GM23338 (cell line): ENCODE results near the gene SRMS. TPM values are rescaled to one million over a fixed set of nuclear protein-coding genes. Genes with fewer than 3 reads are reported as not detected.

ENCODE experiments used
- ATAC-seq: fragments of 200-7000 bp; cut with Tn5 transposase; 3 replicates; pipeline ENCODE4 v1.9.1; 2020
- DNase-seq: peaks from one replicate; pipeline ENCODE4 v3.0.0-alpha.2; 2015; ENCODE audit warnings: low spot score
- H2AFZ ChIP-seq: fragments of 200-600 bp; sonication (generic); 2 replicates; pipeline ENCODE4 v1.8.0; 2016; ENCODE audit warnings: antibody characterized with exemption, mild to moderate bottlenecking, moderate library complexity
- H3F3A ChIP-seq: fragments of 200-600 bp; sonication (generic); replicated peaks from 2 replicates; pipeline ENCODE4 v1.8.0; 2017; ENCODE audit warnings: antibody characterized with exemption, mixed run types, low read depth
- H3K27ac ChIP-seq: fragments of 200-600 bp; sonication (generic); 2 replicates; pipeline ENCODE4 v1.6.1; 2016; ENCODE audit warnings: low read depth
- H3K27me3 ChIP-seq: fragments of 200-600 bp; sonication (generic); 2 replicates; pipeline ENCODE4 v1.8.0; 2016; ENCODE audit warnings: mild to moderate bottlenecking, mixed run types, moderate library complexity; ENCODE audit not compliant: insufficient read depth
- H3K36me3 ChIP-seq: fragments of 200-600 bp; sonication (generic); 2 replicates; pipeline ENCODE4 v1.8.0; 2016; ENCODE audit warnings: mild to moderate bottlenecking; ENCODE audit not compliant: insufficient read depth
- H3K4me1 ChIP-seq: fragments of 200-600 bp; sonication (generic); 2 replicates; pipeline ENCODE4 v1.8.0; 2016; ENCODE audit warnings: mild to moderate bottlenecking, moderate library complexity; ENCODE audit not compliant: insufficient read depth
- H3K4me2 ChIP-seq: fragments of 200-600 bp; sonication (generic); 2 replicates; pipeline ENCODE4 v1.7.1; 2017; ENCODE audit warnings: mixed run types
- H3K4me3 ChIP-seq: fragments of 200-600 bp; sonication (generic); 2 replicates; pipeline ENCODE4 v1.6.1; 2016; ENCODE audit warnings: mixed run types
- H3K79me2 ChIP-seq: fragments of 200-600 bp; sonication (generic); replicated peaks from 2 replicates; pipeline ENCODE4 v1.8.0; 2017; ENCODE audit warnings: mild to moderate bottlenecking; ENCODE audit not compliant: insufficient read depth
- H3K9me2 ChIP-seq: fragments of 200-600 bp; sonication (generic); 2 replicates; pipeline ENCODE4 v1.8.0; 2017; ENCODE audit not compliant: insufficient read depth
- H4K20me1 ChIP-seq: fragments of 200-600 bp; sonication (generic); replicated peaks from 2 replicates; pipeline ENCODE4 v1.8.0; 2017; ENCODE audit warnings: mild to moderate bottlenecking; ENCODE audit not compliant: insufficient read depth
- H3K27ac Mint-ChIP-seq: 2 replicates; pipeline ENCODE4 v1.8.0; 2020; ENCODE audit warnings: inconsistent platforms, mild to moderate bottlenecking, moderate library complexity, mixed read lengths
- H3K27me3 Mint-ChIP-seq: 3 replicates; pipeline ENCODE4 v1.8.0; 2022; ENCODE audit warnings: low read depth, mild to moderate bottlenecking, moderate library complexity, mixed read lengths, inconsistent platforms; ENCODE audit not compliant: insufficient read depth, poor library complexity
- H3K36me3 Mint-ChIP-seq: 3 replicates; pipeline ENCODE4 v1.8.0; 2021; ENCODE audit warnings: low read depth, mild to moderate bottlenecking, inconsistent platforms, moderate library complexity, mixed read lengths
- H3K4me1 Mint-ChIP-seq: 3 replicates; pipeline ENCODE4 v1.8.0; 2020; ENCODE audit warnings: mild to moderate bottlenecking, inconsistent platforms, mixed read lengths
- H3K4me3 Mint-ChIP-seq: 3 replicates; pipeline ENCODE4 v1.8.0; 2021; ENCODE audit warnings: moderate library complexity, mild to moderate bottlenecking, inconsistent platforms, mixed read lengths
- H3K9me3 Mint-ChIP-seq: 3 replicates; pipeline ENCODE4 v1.8.0; 2020; ENCODE audit warnings: moderate library complexity, mild to moderate bottlenecking, inconsistent platforms, mixed read lengths
- CREB1 ChIP-seq: fragments of 250-450 bp; sonication (Bioruptor Pico); IDR thresholded peaks from 2 replicates; pipeline ENCODE4 v1.5.0; 2020; ENCODE audit warnings: low read depth, mild to moderate bottlenecking, moderate library complexity
- EZH2phosphoT487 ChIP-seq: fragments of 200-600 bp; sonication (generic); IDR thresholded peaks from one replicate; pipeline ENCODE4 v1.8.1; 2018; ENCODE audit warnings: antibody characterized with exemption; ENCODE audit not compliant: unreplicated experiment
- JUNB ChIP-seq: IDR thresholded peaks from one replicate; pipeline ENCODE4 v1.6.1; 2016; ENCODE audit warnings: antibody characterized with exemption; ENCODE audit not compliant: unreplicated experiment
- NANOG ChIP-seq: IDR thresholded peaks from 2 replicates; pipeline ENCODE4 v1.6.1; 2016; ENCODE audit warnings: antibody characterized with exemption, borderline replicate concordance
- POLR2AphosphoS5 ChIP-seq: IDR thresholded peaks from 2 replicates; pipeline ENCODE4 v1.6.1; 2016; ENCODE audit warnings: antibody characterized with exemption, low read depth
- STAT1 ChIP-seq: IDR thresholded peaks from one replicate; pipeline ENCODE4 v1.6.1; 2016; ENCODE audit warnings: antibody characterized with exemption; ENCODE audit not compliant: unreplicated experiment
- ZNF331 ChIP-seq: fragments of 250-450 bp; sonication (Bioruptor Pico); IDR thresholded peaks from 2 replicates; pipeline ENCODE4 v1.5.0; 2020; ENCODE audit warnings: low read depth, mild to moderate bottlenecking, moderate library complexity
- polyA plus RNA-seq: library from polyadenylated mRNA; unstranded; fragments of >200 nt; fragmentation: Nextera tagmentation; extraction: Ambion mirVana; gene quantifications from 2 replicates; pipeline ENCODE4 v1.2.1, GENCODE V29; 2016
- total RNA-seq: library from RNA; depleted of rRNA; stranded (reverse); fragments of >200 nt; shearing (Covaris generic); gene quantifications from 2 replicates; pipeline ENCODE4 v1.2.3, GENCODE V29; 2014
- TF ChIP-seq, protein P1 (sequence below): fragments of 250-450 bp; sonication (Bioruptor Pico); IDR thresholded peaks from 2 replicates; pipeline ENCODE4 v1.5.0; 2020; ENCODE audit warnings: mild to moderate bottlenecking, moderate library complexity
- TF ChIP-seq, protein P2 (sequence below): IDR thresholded peaks from 2 replicates; pipeline ENCODE4 v1.6.1; 2016; ENCODE audit warnings: antibody characterized with exemption

The SRMS gene
- total and polyA plus RNA-seq, 2 experiments from 2014 or later, result 0.23 to 0.59 TPM

DNA sequence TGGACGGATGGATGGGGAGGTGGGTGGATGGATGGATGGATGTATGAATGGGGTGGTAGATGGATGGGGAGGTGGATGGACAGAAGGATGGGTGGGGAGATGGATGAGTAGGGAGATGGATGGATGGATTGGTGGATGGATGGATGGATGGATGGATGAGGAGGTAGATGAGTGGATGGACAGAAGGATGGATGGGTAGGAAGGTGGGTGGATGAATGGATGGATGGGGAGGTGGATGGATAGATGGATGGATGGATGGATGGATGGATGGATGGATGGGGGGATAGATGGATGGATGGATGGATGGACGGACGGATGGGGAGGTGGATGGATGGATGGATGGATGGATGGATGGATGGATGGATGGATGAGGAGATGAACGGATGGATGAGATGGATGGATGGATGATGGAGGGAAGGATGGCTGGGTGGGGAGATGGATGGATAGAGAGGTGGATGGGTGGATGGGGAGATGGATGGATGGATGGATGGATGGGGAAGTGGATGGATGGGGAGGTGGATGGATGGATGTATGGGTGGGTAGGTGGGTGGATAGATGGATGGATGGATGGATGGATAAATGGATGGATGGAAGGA lies 55.8 kb downstream of the SRMS start (continued):
- TF ChIP-seq, protein P1, sequence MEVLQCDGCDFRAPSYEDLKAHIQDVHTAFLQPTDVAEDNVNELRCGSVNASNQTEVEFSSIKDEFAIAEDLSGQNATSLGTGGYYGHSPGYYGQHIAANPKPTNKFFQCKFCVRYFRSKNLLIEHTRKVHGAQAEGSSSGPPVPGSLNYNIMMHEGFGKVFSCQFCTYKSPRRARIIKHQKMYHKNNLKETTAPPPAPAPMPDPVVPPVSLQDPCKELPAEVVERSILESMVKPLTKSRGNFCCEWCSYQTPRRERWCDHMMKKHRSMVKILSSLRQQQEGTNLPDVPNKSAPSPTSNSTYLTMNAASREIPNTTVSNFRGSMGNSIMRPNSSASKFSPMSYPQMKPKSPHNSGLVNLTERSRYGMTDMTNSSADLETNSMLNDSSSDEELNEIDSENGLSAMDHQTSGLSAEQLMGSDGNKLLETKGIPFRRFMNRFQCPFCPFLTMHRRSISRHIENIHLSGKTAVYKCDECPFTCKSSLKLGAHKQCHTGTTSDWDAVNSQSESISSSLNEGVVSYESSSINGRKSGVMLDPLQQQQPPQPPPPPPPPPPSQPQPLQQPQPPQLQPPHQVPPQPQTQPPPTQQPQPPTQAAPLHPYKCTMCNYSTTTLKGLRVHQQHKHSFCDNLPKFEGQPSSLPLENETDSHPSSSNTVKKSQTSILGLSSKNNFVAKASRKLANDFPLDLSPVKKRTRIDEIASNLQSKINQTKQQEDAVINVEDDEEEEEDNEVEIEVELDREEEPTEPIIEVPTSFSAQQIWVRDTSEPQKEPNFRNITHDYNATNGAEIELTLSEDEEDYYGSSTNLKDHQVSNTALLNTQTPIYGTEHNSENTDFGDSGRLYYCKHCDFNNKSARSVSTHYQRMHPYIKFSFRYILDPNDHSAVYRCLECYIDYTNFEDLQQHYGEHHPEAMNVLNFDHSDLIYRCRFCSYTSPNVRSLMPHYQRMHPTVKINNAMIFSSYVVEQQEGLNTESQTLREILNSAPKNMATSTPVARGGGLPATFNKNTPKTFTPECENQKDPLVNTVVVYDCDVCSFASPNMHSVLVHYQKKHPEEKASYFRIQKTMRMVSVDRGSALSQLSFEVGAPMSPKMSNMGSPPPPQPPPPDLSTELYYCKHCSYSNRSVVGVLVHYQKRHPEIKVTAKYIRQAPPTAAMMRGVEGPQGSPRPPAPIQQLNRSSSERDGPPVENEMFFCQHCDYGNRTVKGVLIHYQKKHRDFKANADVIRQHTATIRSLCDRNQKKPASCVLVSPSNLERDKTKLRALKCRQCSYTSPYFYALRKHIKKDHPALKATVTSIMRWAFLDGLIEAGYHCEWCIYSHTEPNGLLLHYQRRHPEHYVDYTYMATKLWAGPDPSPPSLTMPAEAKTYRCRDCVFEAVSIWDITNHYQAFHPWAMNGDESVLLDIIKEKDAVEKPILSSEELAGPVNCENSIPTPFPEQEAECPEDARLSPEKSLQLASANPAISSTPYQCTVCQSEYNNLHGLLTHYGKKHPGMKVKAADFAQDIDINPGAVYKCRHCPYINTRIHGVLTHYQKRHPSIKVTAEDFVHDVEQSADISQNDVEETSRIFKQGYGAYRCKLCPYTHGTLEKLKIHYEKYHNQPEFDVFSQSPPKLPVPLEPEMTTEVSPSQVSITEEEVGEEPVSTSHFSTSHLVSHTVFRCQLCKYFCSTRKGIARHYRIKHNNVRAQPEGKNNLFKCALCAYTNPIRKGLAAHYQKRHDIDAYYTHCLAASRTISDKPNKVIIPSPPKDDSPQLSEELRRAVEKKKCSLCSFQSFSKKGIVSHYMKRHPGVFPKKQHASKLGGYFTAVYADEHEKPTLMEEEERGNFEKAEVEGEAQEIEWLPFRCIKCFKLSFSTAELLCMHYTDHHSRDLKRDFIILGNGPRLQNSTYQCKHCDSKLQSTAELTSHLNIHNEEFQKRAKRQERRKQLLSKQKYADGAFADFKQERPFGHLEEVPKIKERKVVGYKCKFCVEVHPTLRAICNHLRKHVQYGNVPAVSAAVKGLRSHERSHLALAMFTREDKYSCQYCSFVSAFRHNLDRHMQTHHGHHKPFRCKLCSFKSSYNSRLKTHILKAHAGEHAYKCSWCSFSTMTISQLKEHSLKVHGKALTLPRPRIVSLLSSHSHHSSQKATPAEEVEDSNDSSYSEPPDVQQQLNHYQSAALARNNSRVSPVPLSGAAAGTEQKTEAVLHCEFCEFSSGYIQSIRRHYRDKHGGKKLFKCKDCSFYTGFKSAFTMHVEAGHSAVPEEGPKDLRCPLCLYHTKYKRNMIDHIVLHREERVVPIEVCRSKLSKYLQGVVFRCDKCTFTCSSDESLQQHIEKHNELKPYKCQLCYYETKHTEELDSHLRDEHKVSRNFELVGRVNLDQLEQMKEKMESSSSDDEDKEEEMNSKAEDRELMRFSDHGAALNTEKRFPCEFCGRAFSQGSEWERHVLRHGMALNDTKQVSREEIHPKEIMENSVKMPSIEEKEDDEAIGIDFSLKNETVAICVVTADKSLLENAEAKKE (CRISPR knock-in tag), result no peak
- TF ChIP-seq JUNB (no peak), EZH2phosphoT487 (no peak), POLR2AphosphoS5 (no peak), NANOG (no peak)

DNA sequence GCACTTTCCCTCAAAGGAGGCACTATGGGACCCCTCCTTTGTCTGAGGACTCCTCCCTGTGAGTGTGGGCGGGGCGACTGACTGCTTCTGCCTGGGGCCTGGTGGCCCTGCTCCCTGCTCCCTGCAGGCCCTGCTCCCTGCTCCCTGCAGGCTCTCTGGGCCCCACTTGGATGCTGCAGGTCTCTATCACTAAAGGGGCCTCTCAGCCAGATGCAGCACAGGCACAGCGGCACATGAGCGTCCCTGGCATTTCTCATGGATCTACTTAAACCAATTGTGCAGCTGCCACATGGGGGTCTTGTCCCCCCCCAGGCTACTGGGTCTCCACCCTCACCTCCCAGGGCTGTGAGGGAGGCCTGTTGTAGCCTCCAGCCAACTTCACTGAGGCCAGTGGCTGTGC lies 56.5 kb downstream of the SRMS start:
- Mint-ChIP-seq H3K9me3 (peaks cover 6% of the 10 kb centered on the region; the same call in 2 of the 3 replicates), H3K36me3 (peaks cover 19% of the 10 kb centered on the region), H3K4me3 (no peak overlapping the region), H3K27ac (no peak overlapping the region), H3K4me1 (peaks cover 3% of the 10 kb centered on the region; the same call in 2 of the 3 replicates), H3K27me3 (peaks cover 28% of the 10 kb centered on the region)
- H3K27me3 ChIP-seq, result peaks cover 27% of the 10 kb centered on the region
- no peak overlapping the region for H2AFZ ChIP-seq
- H3K4me3 ChIP-seq, result no peak overlapping the region
- no peaks in the 10 kb centered on the region for H3K36me3 ChIP-seq
- H3K9me2 ChIP-seq, result 0 out of 2 replicates have a peak, but pooled peaks cover 5% of the 10 kb centered on the region
- DNase-seq (no peak), ATAC-seq (no peak)
- no peaks in the 10 kb centered on the region for H3K79me2 ChIP-seq
- no peak overlapping the region for H3K4me2 ChIP-seq
- no peaks in the 10 kb centered on the region for H3F3A ChIP-seq
- no peak overlapping the region for H3K27ac ChIP-seq
- H4K20me1 ChIP-seq, result no peaks in the 10 kb centered on the region
- H3K4me1 ChIP-seq, result no peaks in the 10 kb centered on the region; the same call in 1 of the 2 replicates
- TF ChIP-seq ZNF331 (CRISPR knock-in tag) (no peak), CREB1 (CRISPR knock-in tag) (no peak), JUNB (no peak), EZH2phosphoT487 (no peak), NANOG (no peak), STAT1 (no peak)
- TF ChIP-seq, protein P2, sequence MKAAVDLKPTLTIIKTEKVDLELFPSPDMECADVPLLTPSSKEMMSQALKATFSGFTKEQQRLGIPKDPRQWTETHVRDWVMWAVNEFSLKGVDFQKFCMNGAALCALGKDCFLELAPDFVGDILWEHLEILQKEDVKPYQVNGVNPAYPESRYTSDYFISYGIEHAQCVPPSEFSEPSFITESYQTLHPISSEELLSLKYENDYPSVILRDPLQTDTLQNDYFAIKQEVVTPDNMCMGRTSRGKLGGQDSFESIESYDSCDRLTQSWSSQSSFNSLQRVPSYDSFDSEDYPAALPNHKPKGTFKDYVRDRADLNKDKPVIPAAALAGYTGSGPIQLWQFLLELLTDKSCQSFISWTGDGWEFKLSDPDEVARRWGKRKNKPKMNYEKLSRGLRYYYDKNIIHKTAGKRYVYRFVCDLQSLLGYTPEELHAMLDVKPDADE, result no peak
